CD4-positive, alpha-beta T cell (primary cell): Measurements from ENCODE around the gene TRIM25. TPM values are rescaled to one million over a fixed set of nuclear protein-coding genes. Genes with fewer than 3 reads are reported as not detected.

Experiments used
- ATAC-seq: fragments of 200-7000 bp; cut with Tn5 transposase; one replicate; pipeline ENCODE4 v1.10.0; 2022; ENCODE audit warnings: mild to moderate bottlenecking; ENCODE audit not compliant: poor library complexity
- CTCF ChIA-PET: fragments of 350-600 bp; sonication (Branson Sonifier 250); formaldehyde crosslinking; loops from one replicate; lab custom pipeline; 2021; ENCODE audit warnings: antibody characterized with exemption, inconsistent platforms; lab: Charles Lee
- POLR2A ChIA-PET: fragments of 350-600 bp; sonication (Branson Sonifier 250); formaldehyde crosslinking; loops from one replicate; lab custom pipeline; 2021; ENCODE audit warnings: antibody characterized with exemption, inconsistent platforms; lab: Charles Lee
- DNase-seq, 14 experiments: peaks; one replicate each; pipeline ENCODE4 v3.0.0-alpha.2; 2013 to 2020; ENCODE audit warnings: mixed read lengths in 2 of 14
- H3K27ac ChIP-seq, 2 donors: one replicate each; pipeline versions ENCODE4 v1.5.1 to v1.7.0; 2013; ENCODE audit warnings: low read length in 2 of 2, low read depth in 1 of 2, mild to moderate bottlenecking in 1 of 2
- H3K27me3 ChIP-seq, 2 experiments: 1 replicate in 1 of 2; 2 replicates in 1 of 2; pipeline versions ENCODE4 v1.6.1 to v1.7.0; 2013; ENCODE audit warnings: low read length in 2 of 2, control low read depth in 1 of 2, mild to moderate bottlenecking in 1 of 2, moderate library complexity in 1 of 2; ENCODE audit not compliant: insufficient read depth in 2 of 2, control insufficient read depth in 1 of 2
- H3K36me3 ChIP-seq: one replicate; pipeline ENCODE4 v1.6.1; 2013; ENCODE audit warnings: low read length, control low read depth; ENCODE audit not compliant: insufficient read depth
- H3K4me1 ChIP-seq: one replicate; pipeline ENCODE4 v1.6.1; 2013; ENCODE audit warnings: low read length, control low read depth; ENCODE audit not compliant: insufficient read depth
- H3K4me3 ChIP-seq: one replicate; pipeline ENCODE4 v1.5.1; 2013; ENCODE audit warnings: mild to moderate bottlenecking, low read length, moderate library complexity
- H3K9me3 ChIP-seq, 2 experiments: 1 replicate in 1 of 2; 2 replicates in 1 of 2; pipeline versions ENCODE4 v1.6.1 to v1.7.0; 2013; ENCODE audit warnings: low read length in 2 of 2, mild to moderate bottlenecking in 2 of 2, control low read depth in 1 of 2, moderate library complexity in 1 of 2; ENCODE audit not compliant: control insufficient read depth in 1 of 2, insufficient read depth in 1 of 2
- H3K27ac Mint-ChIP-seq: one replicate; pipeline ENCODE4 v1.8.0; 2020; ENCODE audit warnings: mixed read lengths
- H3K27me3 Mint-ChIP-seq: one replicate; pipeline ENCODE4 v1.8.0; 2021; ENCODE audit warnings: mixed read lengths
- H3K36me3 Mint-ChIP-seq: one replicate; pipeline ENCODE4 v1.8.0; 2021; ENCODE audit warnings: low read depth, mixed read lengths
- H3K4me1 Mint-ChIP-seq: one replicate; pipeline ENCODE4 v1.8.0; 2021; ENCODE audit warnings: low read depth, mixed read lengths
- H3K4me3 Mint-ChIP-seq: one replicate; pipeline ENCODE4 v1.8.0; 2020; ENCODE audit warnings: mild to moderate bottlenecking, mixed read lengths
- H3K9me3 Mint-ChIP-seq: one replicate; pipeline ENCODE4 v1.8.0; 2020; ENCODE audit warnings: mixed read lengths
- intact Hi-C, 2 experiments: fragments of 100-400 bp; cut with DNase I in 1 of 2; cut with micrococcal nuclease in 1 of 2; formaldehyde crosslinking; loops; one replicate each; pipeline versions ENCODE4 v1.15.1 to v1.9.0; 2023 to 2025; cut with DNase I, micrococcal nuclease
- total RNA-seq, 174 experiments: library from RNA in 2 of 174; stranded (reverse) in 2 of 174; gene quantifications; one replicate each; pipeline ENCODE4 v1.2.3 and lab custom pipeline; 2021 to 2026
- TF ChIP-seq, protein P1 (sequence below): fragments of 200-600 bp; IDR thresholded peaks from one replicate; pipeline ENCODE4 v1.8.0; 2022; ENCODE audit warnings: antibody characterized with exemption, mild to moderate bottlenecking

TRIM25 gene
- total RNA-seq, 2 experiments from 2014 or later = 31.7 to 33.2 TPM

DNA sequence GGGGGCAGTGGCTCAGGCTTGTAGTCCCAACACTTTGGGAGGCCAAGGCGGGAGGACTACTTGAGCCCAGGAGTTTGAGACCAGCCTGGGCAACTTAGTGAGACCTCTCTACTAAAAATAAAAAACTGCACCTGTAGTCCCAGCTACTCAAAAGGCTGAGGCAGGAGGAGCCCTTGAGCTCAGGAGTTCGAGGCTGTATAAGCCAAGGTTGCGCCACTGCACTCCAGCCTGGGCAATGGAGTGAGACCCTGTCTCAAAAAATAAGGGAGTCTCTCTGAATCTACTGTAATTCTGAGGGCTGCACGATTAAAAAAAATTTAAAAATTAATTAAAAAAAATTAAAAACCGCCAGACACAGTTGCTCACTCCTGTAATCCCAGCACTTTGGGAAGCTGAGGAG lies 43.1 kb upstream of the TRIM25 start:
- POLR2A ChIA-PET = no interaction called here
- DNase-seq = no peak

DNA sequence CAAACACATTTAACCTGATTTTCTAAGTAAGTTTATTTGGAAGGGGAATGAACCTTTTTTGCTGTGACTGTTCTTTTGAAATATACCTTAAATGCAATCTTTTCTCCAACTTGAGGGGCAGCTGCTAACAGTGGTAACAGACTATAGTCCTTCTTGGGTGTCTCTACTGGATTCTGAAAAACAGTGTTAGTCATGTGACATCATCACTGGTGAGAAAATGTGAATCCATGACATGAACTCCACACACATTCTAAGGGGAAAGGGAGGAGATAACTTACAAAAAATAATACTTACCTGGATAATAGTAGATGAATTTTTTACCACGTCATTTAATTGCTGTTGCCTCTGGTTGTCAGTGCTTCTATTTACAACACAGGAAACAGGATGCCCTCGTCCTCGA lies 35.7 kb upstream of the TRIM25 start:
- no peak overlapping the region for H3K4me3 ChIP-seq
- TF ChIP-seq, protein P1, sequence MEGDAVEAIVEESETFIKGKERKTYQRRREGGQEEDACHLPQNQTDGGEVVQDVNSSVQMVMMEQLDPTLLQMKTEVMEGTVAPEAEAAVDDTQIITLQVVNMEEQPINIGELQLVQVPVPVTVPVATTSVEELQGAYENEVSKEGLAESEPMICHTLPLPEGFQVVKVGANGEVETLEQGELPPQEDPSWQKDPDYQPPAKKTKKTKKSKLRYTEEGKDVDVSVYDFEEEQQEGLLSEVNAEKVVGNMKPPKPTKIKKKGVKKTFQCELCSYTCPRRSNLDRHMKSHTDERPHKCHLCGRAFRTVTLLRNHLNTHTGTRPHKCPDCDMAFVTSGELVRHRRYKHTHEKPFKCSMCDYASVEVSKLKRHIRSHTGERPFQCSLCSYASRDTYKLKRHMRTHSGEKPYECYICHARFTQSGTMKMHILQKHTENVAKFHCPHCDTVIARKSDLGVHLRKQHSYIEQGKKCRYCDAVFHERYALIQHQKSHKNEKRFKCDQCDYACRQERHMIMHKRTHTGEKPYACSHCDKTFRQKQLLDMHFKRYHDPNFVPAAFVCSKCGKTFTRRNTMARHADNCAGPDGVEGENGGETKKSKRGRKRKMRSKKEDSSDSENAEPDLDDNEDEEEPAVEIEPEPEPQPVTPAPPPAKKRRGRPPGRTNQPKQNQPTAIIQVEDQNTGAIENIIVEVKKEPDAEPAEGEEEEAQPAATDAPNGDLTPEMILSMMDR = no peak
- no peak overlapping the region for H3K27ac ChIP-seq
- Mint-ChIP-seq H3K27me3 (no peaks in the 10 kb centered on the region), H3K9me3 (no peaks in the 10 kb centered on the region), H3K36me3 (peaks cover 77% of the 10 kb centered on the region), H3K4me3 (no peak overlapping the region), H3K27ac (no peak overlapping the region), H3K4me1 (peaks cover 4% of the 10 kb centered on the region)
- H3K36me3 ChIP-seq = peaks cover 53% of the 10 kb centered on the region
- ATAC-seq = no peak
- CTCF ChIA-PET = interaction anchor here (1.2 kb wide), 1 partner anchor 11 kb away, joined by 3 read pairs; the partner anchor contains the start of gene COIL
- no peaks in the 10 kb centered on the region for H3K9me3 ChIP-seq
- intact Hi-C loops = no loop called here
- no peaks in the 10 kb centered on the region for H3K4me1 ChIP-seq
- POLR2A ChIA-PET = no interaction called here
- H3K27me3 ChIP-seq = no peaks in the 10 kb centered on the region
- DNase-seq = no peak

More for the DNA sequence above, 43.1 kb upstream of the TRIM25 start:
- H3K27me3 Mint-ChIP-seq = no peaks in the 10 kb centered on the region
- peaks cover 19% of the 10 kb centered on the region for H3K36me3 Mint-ChIP-seq
- CTCF ChIA-PET = no interaction called here
- Histone ChIP-seq H3K9me3 (no peaks in the 10 kb centered on the region), H3K27ac (no peak overlapping the region), H3K27me3 (no peaks in the 10 kb centered on the region), H3K4me3 (no peak overlapping the region), H3K36me3 (peaks cover 10% of the 10 kb centered on the region), H3K4me1 (peaks cover 26% of the 10 kb centered on the region)
- TF ChIP-seq, protein P1 = no peak
- no peak for ATAC-seq
- no peak overlapping the region for H3K4me3 Mint-ChIP-seq
- intact Hi-C loops = loop anchor here in 1 of 2 experiments (5.0 kb wide), 1 partner anchor 135 kb away; no protein-coding TSS in a partner anchor
- no peak overlapping the region for H3K27ac Mint-ChIP-seq
- no peaks in the 10 kb centered on the region for H3K9me3 Mint-ChIP-seq
- peaks cover 30% of the 10 kb centered on the region for H3K4me1 Mint-ChIP-seq

DNA sequence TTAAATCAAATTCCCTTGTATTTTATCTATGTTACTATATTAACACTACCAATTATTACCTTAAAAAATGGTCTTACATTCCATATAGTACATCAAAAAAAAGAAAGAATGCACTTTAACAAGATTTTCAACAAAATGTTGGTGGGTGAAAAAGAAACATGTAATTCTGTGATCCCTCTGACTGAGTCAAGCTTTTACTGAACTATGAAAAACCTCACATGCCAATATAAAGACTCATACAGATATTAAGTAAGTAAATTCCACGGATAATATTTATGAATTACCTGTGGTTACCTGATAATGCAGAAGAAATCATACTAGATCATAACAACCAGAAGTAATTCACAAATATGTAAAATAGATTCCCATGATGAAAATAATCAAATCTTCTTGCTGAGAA lies 34.6 kb upstream of the TRIM25 start:
- H3K27ac Mint-ChIP-seq = no peak overlapping the region
- no peak overlapping the region for H3K4me3 Mint-ChIP-seq
- Histone ChIP-seq H3K36me3 (peaks cover 53% of the 10 kb centered on the region), H3K27ac (no peak overlapping the region), H3K4me3 (no peak overlapping the region), H3K4me1 (no peaks in the 10 kb centered on the region), H3K27me3 (no peaks in the 10 kb centered on the region), H3K9me3 (no peaks in the 10 kb centered on the region)
- H3K9me3 Mint-ChIP-seq = no peaks in the 10 kb centered on the region
- ATAC-seq = no peak
- ChIA-PET POLR2A (no interaction called here), CTCF (interaction anchor here (0.6 kb wide), 1 partner anchor 58 kb away, joined by 3 read pairs; no protein-coding TSS in a partner anchor)
- DNase-seq = no peak
- peaks cover 83% of the 10 kb centered on the region for H3K36me3 Mint-ChIP-seq
- TF ChIP-seq, protein P1 = no peak
- intact Hi-C loops = no loop called here
- no peaks in the 10 kb centered on the region for H3K27me3 Mint-ChIP-seq
- H3K4me1 Mint-ChIP-seq = peaks cover 2% of the 10 kb centered on the region
